ENCODE measurements around the gene NYAP2. TPM values are rescaled to one million over a fixed set of nuclear protein-coding genes. Genes with fewer than 3 reads are reported as not detected.

The NYAP2 gene
- polyA plus RNA-seq, 1 experiment: not detected

DNA sequence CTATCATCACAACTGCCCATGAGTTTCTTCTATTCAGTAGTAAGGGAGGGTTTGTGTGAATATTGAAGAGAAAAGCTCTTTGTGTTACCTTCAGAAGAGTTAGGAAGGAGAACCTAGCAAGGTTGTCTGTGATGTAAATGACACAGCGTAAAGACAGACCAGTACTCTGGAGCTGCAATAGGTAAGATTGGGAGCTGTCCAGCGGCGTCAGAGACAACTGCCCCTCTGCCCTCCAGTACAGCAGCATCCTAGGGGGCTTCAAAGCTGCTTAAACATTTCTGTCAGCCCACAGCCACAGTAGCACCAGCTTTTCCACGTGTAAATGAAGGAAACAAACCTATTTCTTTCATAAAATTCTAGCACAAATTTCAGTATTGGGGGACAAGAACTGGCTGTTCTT is 34.5 kb downstream of the NYAP2 start:
- H3K9me3 ChIP-seq (ENCODE audit: control insufficient read depth, insufficient read depth, low read length): no peaks in the 10 kb centered on the region
- no peak overlapping the region for H3K27ac ChIP-seq (ENCODE audit: low read depth, low read length)
- H3K4me3 ChIP-seq (ENCODE audit: low read depth, low read length): no peak overlapping the region
- POLR2A ChIA-PET: no interaction called here
- DNase-seq (ENCODE audit: low read depth, low spot score): no peak
- TF ChIP-seq, protein P1, sequence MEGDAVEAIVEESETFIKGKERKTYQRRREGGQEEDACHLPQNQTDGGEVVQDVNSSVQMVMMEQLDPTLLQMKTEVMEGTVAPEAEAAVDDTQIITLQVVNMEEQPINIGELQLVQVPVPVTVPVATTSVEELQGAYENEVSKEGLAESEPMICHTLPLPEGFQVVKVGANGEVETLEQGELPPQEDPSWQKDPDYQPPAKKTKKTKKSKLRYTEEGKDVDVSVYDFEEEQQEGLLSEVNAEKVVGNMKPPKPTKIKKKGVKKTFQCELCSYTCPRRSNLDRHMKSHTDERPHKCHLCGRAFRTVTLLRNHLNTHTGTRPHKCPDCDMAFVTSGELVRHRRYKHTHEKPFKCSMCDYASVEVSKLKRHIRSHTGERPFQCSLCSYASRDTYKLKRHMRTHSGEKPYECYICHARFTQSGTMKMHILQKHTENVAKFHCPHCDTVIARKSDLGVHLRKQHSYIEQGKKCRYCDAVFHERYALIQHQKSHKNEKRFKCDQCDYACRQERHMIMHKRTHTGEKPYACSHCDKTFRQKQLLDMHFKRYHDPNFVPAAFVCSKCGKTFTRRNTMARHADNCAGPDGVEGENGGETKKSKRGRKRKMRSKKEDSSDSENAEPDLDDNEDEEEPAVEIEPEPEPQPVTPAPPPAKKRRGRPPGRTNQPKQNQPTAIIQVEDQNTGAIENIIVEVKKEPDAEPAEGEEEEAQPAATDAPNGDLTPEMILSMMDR (IDR thresholded peaks at IDR 0.05; ENCODE audit: low read depth, low read length): no peak
- CTCF ChIA-PET: interaction anchor here (0.6 to 1.0 kb wide), 2 partner anchors 106 to 151 kb away, joined by 3 read pairs; no protein-coding TSS in a partner anchor
- no peaks in the 10 kb centered on the region for H3K27me3 ChIP-seq (ENCODE audit: control insufficient read depth, insufficient read depth, low read length)

DNA sequence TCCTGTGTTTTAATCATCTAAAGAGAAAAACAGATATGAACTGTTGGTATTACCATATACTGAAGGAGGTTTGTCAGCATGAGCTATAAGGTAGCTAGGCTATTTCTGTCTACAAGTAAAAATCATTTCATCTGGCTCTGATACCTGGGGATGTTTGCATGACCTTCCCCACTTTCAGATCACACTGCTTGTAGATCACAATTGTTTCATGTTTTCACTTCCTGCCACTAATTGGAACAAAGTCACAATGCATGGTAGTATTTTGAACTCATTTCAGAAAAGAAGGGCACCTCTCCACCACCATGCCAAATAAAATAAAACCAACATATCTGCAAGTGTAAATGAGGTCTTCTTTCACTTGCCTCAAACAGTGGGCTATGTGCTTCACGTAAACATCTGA is 37.8 kb downstream of the NYAP2 start:
- TF ChIP-seq, protein P1 (IDR thresholded peaks at IDR 0.05; ENCODE audit: low read depth, low read length): no peak
- Histone ChIP-seq H3K9me3 (ENCODE audit: control insufficient read depth, insufficient read depth, low read length) (no peaks in the 10 kb centered on the region), H3K27ac (ENCODE audit: low read depth, low read length) (no peak overlapping the region), H3K4me3 (ENCODE audit: low read depth, low read length) (no peak overlapping the region), H3K27me3 (ENCODE audit: control insufficient read depth, insufficient read depth, low read length) (no peaks in the 10 kb centered on the region)
- no peak for DNase-seq (ENCODE audit: low read depth, low spot score)
- ChIA-PET POLR2A (no interaction called here), CTCF (no interaction called here)

DNA sequence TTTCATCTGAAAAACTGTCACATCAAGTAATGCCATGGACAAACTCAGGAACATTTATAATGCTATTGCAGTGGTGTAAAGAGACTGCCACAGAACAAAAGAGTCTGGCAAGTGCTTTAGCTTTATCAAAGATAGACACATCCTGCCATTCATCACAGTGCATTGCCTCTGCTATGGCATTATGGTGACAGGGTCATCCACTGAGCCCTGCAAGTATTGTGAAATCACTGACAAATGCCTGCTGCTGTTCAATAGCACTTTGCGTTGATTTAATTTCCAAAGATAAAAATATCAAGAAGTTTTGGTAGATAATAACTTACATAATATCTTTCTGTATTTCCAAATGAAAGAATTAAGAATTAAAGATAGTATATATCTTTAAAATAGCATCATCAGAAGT is 38.7 kb downstream of the NYAP2 start:
- CTCF ChIA-PET: no interaction called here
- TF ChIP-seq, protein P1 (IDR thresholded peaks at IDR 0.05; ENCODE audit: low read depth, low read length): no peak
- H3K27ac ChIP-seq (ENCODE audit: low read depth, low read length): no peak overlapping the region

DNA sequence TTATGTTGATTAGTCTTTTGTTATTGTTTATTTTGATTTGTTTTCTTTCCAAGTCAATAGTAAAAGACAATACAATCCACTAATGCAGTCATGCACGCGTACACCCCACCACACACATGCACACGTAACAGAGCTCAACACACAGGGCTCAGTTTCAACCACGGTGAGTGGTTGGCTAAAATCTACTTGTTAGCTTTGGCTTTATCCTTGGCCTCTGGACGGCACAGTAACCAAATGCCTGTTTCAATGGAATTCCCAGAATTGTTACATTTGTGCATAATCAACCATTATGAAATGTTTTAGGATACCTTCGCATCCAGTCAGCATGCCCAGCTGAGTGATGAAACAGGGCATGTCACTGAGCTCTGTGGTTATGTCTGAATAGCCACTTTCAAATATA is 53.2 kb downstream of the NYAP2 start:
- DNase-seq (ENCODE audit: low read depth, low spot score): no peak
- Histone ChIP-seq H3K4me3 (ENCODE audit: low read depth, low read length) (no peak overlapping the region), H3K27me3 (ENCODE audit: control insufficient read depth, insufficient read depth, low read length) (no peaks in the 10 kb centered on the region), H3K27ac (ENCODE audit: low read depth, low read length) (no peak overlapping the region), H3K9me3 (ENCODE audit: control insufficient read depth, insufficient read depth, low read length) (no peaks in the 10 kb centered on the region)
- TF ChIP-seq, protein P1 (IDR thresholded peaks at IDR 0.05; ENCODE audit: low read depth, low read length): no peak
- POLR2A ChIA-PET: no interaction called here
- CTCF ChIA-PET: interaction anchor here (0.6 kb wide), 1 partner anchor 26 kb away, joined by 3 read pairs; no protein-coding TSS in a partner anchor

More for the DNA sequence above, 38.7 kb downstream of the NYAP2 start:
- Histone ChIP-seq H3K27me3 (ENCODE audit: control insufficient read depth, insufficient read depth, low read length) (no peaks in the 10 kb centered on the region), H3K9me3 (ENCODE audit: control insufficient read depth, insufficient read depth, low read length) (no peaks in the 10 kb centered on the region), H3K4me3 (ENCODE audit: low read depth, low read length) (no peak overlapping the region)
- no peak for DNase-seq (ENCODE audit: low read depth, low spot score)
- POLR2A ChIA-PET: no interaction called here

DNA sequence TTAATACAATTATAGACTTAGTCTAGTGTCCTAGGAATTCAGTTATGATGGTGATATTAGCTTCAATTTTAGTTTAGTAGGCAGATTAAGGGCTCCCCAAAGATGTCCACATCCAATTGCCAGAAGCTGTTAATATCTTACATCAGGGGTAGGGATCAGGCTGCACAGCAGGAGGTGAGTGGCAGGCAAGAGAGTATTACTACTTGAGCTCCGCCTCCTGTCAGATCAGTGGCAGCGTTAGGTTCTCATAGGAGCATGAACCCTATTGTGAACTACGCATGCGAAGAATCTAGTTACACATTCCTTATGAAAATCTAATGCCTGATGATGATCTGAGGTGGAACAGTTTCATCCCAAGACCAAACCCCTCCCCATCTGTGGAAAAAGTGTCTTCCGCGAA is 54.9 kb downstream of the NYAP2 start:
- no peak for DNase-seq (ENCODE audit: low read depth, low spot score)
- Histone ChIP-seq H3K9me3 (ENCODE audit: control insufficient read depth, insufficient read depth, low read length) (no peaks in the 10 kb centered on the region), H3K27ac (ENCODE audit: low read depth, low read length) (no peak overlapping the region), H3K27me3 (ENCODE audit: control insufficient read depth, insufficient read depth, low read length) (no peaks in the 10 kb centered on the region), H3K4me3 (ENCODE audit: low read depth, low read length) (no peak overlapping the region)
- POLR2A ChIA-PET: no interaction called here
- TF ChIP-seq, protein P1 (IDR thresholded peaks at IDR 0.05; ENCODE audit: low read depth, low read length): no peak
- CTCF ChIA-PET: no interaction called here

All from AG04450 (cell line).